ENCODE measurements around the gene PERM1. TPM values are rescaled to one million over a fixed set of nuclear protein-coding genes. Genes with fewer than 3 reads are reported as not detected.

Gene PERM1
- total RNA-seq, 1 donor from 2014 or later: not detected

GRCh38 chr1:985126-985525, 3.2 kb upstream of the PERM1 start:
- H3K9me3 Mint-ChIP-seq (ENCODE audit: low read depth): peaks cover 11% of the 10 kb centered on the region
- no peak overlapping the region for H3K4me3 Mint-ChIP-seq (ENCODE audit: low read depth)

GRCh38 chr1:984476-984814, 2.6 kb upstream of the PERM1 start:
- H3K36me3 Mint-ChIP-seq (ENCODE audit: insufficient read depth): peaks cover 3% of the 10 kb centered on the region
- no peak overlapping the region for H3K27ac Mint-ChIP-seq
- H3K9me3 Mint-ChIP-seq (ENCODE audit: low read depth): peaks cover 11% of the 10 kb centered on the region
- DNase-seq (ENCODE audit: low spot score, unreplicated experiment): no peak
- H3K27me3 Mint-ChIP-seq: peaks cover 51% of the 10 kb centered on the region
- no peaks in the 10 kb centered on the region for H3K4me1 Mint-ChIP-seq (ENCODE audit: low read depth)
- no peak overlapping the region for H3K4me3 Mint-ChIP-seq (ENCODE audit: low read depth)
- TF ChIP-seq CTCF (IDR thresholded peaks at IDR 0.05; ENCODE audit: unreplicated experiment): peak; percentile 26

More at GRCh38 chr1:985126-985525, 3.2 kb upstream of the PERM1 start:
- Mint-ChIP-seq H3K36me3 (ENCODE audit: insufficient read depth) (peaks cover 3% of the 10 kb centered on the region), H3K4me1 (ENCODE audit: low read depth) (no peaks in the 10 kb centered on the region), H3K27ac (no peak overlapping the region), H3K27me3 (peaks cover 57% of the 10 kb centered on the region)
- TF ChIP-seq CTCF (IDR thresholded peaks at IDR 0.05; ENCODE audit: unreplicated experiment): no peak
- no peak for DNase-seq (ENCODE audit: low spot score, unreplicated experiment)

GRCh38 chr1:983798-984475, 2.0 kb upstream of the PERM1 start:
- Mint-ChIP-seq H3K4me3 (ENCODE audit: low read depth) (no peak overlapping the region), H3K9me3 (ENCODE audit: low read depth) (peaks cover 8% of the 10 kb centered on the region), H3K27me3 (peaks cover 46% of the 10 kb centered on the region), H3K4me1 (ENCODE audit: low read depth) (no peaks in the 10 kb centered on the region), H3K36me3 (ENCODE audit: insufficient read depth) (peaks cover 3% of the 10 kb centered on the region), H3K27ac (no peak overlapping the region)
- DNase-seq (ENCODE audit: low spot score, unreplicated experiment): peak; percentile 70
- peak; percentile 98 for TF ChIP-seq CTCF (IDR thresholded peaks at IDR 0.05; ENCODE audit: unreplicated experiment)

- no peak overlapping the region for H3K4me3 Mint-ChIP-seq (ENCODE audit: low read depth)
- peak overlapping the region; percentile 33 for H3K27ac Mint-ChIP-seq
- peaks cover 4% of the 10 kb centered on the region for H3K9me3 Mint-ChIP-seq (ENCODE audit: low read depth)
- H3K27me3 Mint-ChIP-seq: peaks cover 38% of the 10 kb centered on the region
- TF ChIP-seq CTCF (IDR thresholded peaks at IDR 0.05; ENCODE audit: unreplicated experiment): no peak
- no peaks in the 10 kb centered on the region for H3K4me1 Mint-ChIP-seq (ENCODE audit: low read depth)
- DNase-seq (ENCODE audit: low spot score, unreplicated experiment): no peak
- peaks cover 2% of the 10 kb centered on the region for H3K36me3 Mint-ChIP-seq (ENCODE audit: insufficient read depth)
Observed at GRCh38 chr1:982765-983436, 1.0 kb upstream of the PERM1 start.

- H3K36me3 Mint-ChIP-seq (ENCODE audit: insufficient read depth): peaks cover 2% of the 10 kb centered on the region
- H3K9me3 Mint-ChIP-seq (ENCODE audit: low read depth): peaks cover 3% of the 10 kb centered on the region
- no peak for DNase-seq (ENCODE audit: low spot score, unreplicated experiment)
- no peak for TF ChIP-seq CTCF (IDR thresholded peaks at IDR 0.05; ENCODE audit: unreplicated experiment)
- no peak overlapping the region for H3K4me3 Mint-ChIP-seq (ENCODE audit: low read depth)
- H3K27ac Mint-ChIP-seq: no peak overlapping the region
- H3K27me3 Mint-ChIP-seq: peaks cover 36% of the 10 kb centered on the region
- H3K4me1 Mint-ChIP-seq (ENCODE audit: low read depth): no peaks in the 10 kb centered on the region
Observed at GRCh38 chr1:981491-981954, 370 bp downstream of the PERM1 start.
